NCI-H2171 (cell line): ENCODE data around the gene HMGN4.

Experiments
- DNase-seq: peaks from one replicate; lab custom pipeline; 2025; lab: John Stamatoyannopoulos, UW

Gene HMGN4

GRCh38 chr6:26578279-26578678 lies 40.1 kb downstream of the HMGN4 start:
- no peak for DNase-seq

- no peak for DNase-seq
Observed at GRCh38 chr6:26578741-26579140, 40.6 kb downstream of the HMGN4 start.

GRCh38 chr6:26581164-26581915 lies 43.2 kb downstream of the HMGN4 start:
- no peak for DNase-seq

GRCh38 chr6:26588965-26589364 lies 50.8 kb downstream of the HMGN4 start:
- no peak for DNase-seq

GRCh38 chr6:26592649-26593048 lies 54.5 kb downstream of the HMGN4 start:
- no peak for DNase-seq

GRCh38 chr6:26593278-26594130 lies 55.3 kb downstream of the HMGN4 start:
- DNase-seq: no peak

GRCh38 chr6:26594131-26594498 lies 55.9 kb downstream of the HMGN4 start:
- no peak for DNase-seq

GRCh38 chr6:26594730-26595632 lies 56.8 kb downstream of the HMGN4 start:
- DNase-seq: no peak

- peak; percentile 82 for DNase-seq
Observed at GRCh38 chr6:26595669-26596269, 57.6 kb downstream of the HMGN4 start.
